CD4-positive, alpha-beta T cell (primary cell): Measurements from ENCODE around the gene INPP5A. TPM values are rescaled to one million over a fixed set of nuclear protein-coding genes. Genes with fewer than 3 reads are reported as not detected.

Experiments used
- ATAC-seq: fragments of 200-7000 bp; cut with Tn5 transposase; one replicate; pipeline ENCODE4 v1.10.0; 2022; ENCODE audit warnings: mild to moderate bottlenecking; ENCODE audit not compliant: poor library complexity
- CTCF ChIA-PET: fragments of 350-600 bp; sonication (Branson Sonifier 250); formaldehyde crosslinking; loops from one replicate; lab custom pipeline; 2021; ENCODE audit warnings: antibody characterized with exemption, inconsistent platforms; lab: Charles Lee
- POLR2A ChIA-PET: fragments of 350-600 bp; sonication (Branson Sonifier 250); formaldehyde crosslinking; loops from one replicate; lab custom pipeline; 2021; ENCODE audit warnings: antibody characterized with exemption, inconsistent platforms; lab: Charles Lee
- DNase-seq, 14 experiments: peaks; one replicate each; pipeline ENCODE4 v3.0.0-alpha.2; 2013 to 2020; ENCODE audit warnings: mixed read lengths in 2 of 14
- H3K27ac ChIP-seq, 2 donors: one replicate each; pipeline versions ENCODE4 v1.5.1 to v1.7.0; 2013; ENCODE audit warnings: low read length in 2 of 2, low read depth in 1 of 2, mild to moderate bottlenecking in 1 of 2
- H3K27me3 ChIP-seq, 2 experiments: 1 replicate in 1 of 2; 2 replicates in 1 of 2; pipeline versions ENCODE4 v1.6.1 to v1.7.0; 2013; ENCODE audit warnings: low read length in 2 of 2, control low read depth in 1 of 2, mild to moderate bottlenecking in 1 of 2, moderate library complexity in 1 of 2; ENCODE audit not compliant: insufficient read depth in 2 of 2, control insufficient read depth in 1 of 2
- H3K36me3 ChIP-seq: one replicate; pipeline ENCODE4 v1.6.1; 2013; ENCODE audit warnings: low read length, control low read depth; ENCODE audit not compliant: insufficient read depth
- H3K4me1 ChIP-seq: one replicate; pipeline ENCODE4 v1.6.1; 2013; ENCODE audit warnings: low read length, control low read depth; ENCODE audit not compliant: insufficient read depth
- H3K4me3 ChIP-seq: one replicate; pipeline ENCODE4 v1.5.1; 2013; ENCODE audit warnings: mild to moderate bottlenecking, low read length, moderate library complexity
- H3K9me3 ChIP-seq, 2 experiments: 1 replicate in 1 of 2; 2 replicates in 1 of 2; pipeline versions ENCODE4 v1.6.1 to v1.7.0; 2013; ENCODE audit warnings: low read length in 2 of 2, mild to moderate bottlenecking in 2 of 2, control low read depth in 1 of 2, moderate library complexity in 1 of 2; ENCODE audit not compliant: control insufficient read depth in 1 of 2, insufficient read depth in 1 of 2
- H3K27ac Mint-ChIP-seq: one replicate; pipeline ENCODE4 v1.8.0; 2020; ENCODE audit warnings: mixed read lengths
- H3K27me3 Mint-ChIP-seq: one replicate; pipeline ENCODE4 v1.8.0; 2021; ENCODE audit warnings: mixed read lengths
- H3K36me3 Mint-ChIP-seq: one replicate; pipeline ENCODE4 v1.8.0; 2021; ENCODE audit warnings: low read depth, mixed read lengths
- H3K4me1 Mint-ChIP-seq: one replicate; pipeline ENCODE4 v1.8.0; 2021; ENCODE audit warnings: low read depth, mixed read lengths
- H3K4me3 Mint-ChIP-seq: one replicate; pipeline ENCODE4 v1.8.0; 2020; ENCODE audit warnings: mild to moderate bottlenecking, mixed read lengths
- H3K9me3 Mint-ChIP-seq: one replicate; pipeline ENCODE4 v1.8.0; 2020; ENCODE audit warnings: mixed read lengths
- intact Hi-C, 2 experiments: fragments of 100-400 bp; cut with DNase I in 1 of 2; cut with micrococcal nuclease in 1 of 2; formaldehyde crosslinking; loops; one replicate each; pipeline versions ENCODE4 v1.15.1 to v1.9.0; 2023 to 2025; cut with DNase I, micrococcal nuclease
- total RNA-seq, 174 experiments: library from RNA in 2 of 174; stranded (reverse) in 2 of 174; gene quantifications; one replicate each; pipeline ENCODE4 v1.2.3 and lab custom pipeline; 2021 to 2026
- TF ChIP-seq, protein P1 (sequence below): fragments of 200-600 bp; IDR thresholded peaks from one replicate; pipeline ENCODE4 v1.8.0; 2022; ENCODE audit warnings: antibody characterized with exemption, mild to moderate bottlenecking

Gene INPP5A
- total RNA-seq, 2 experiments from 2014 or later = 22.0 to 24.8 TPM

- Mint-ChIP-seq H3K27ac (peak overlapping the region; percentile 5), H3K9me3 (no peaks in the 10 kb centered on the region), H3K4me3 (no peak overlapping the region), H3K4me1 (peaks cover 31% of the 10 kb centered on the region), H3K36me3 (peaks cover 11% of the 10 kb centered on the region), H3K27me3 (no peaks in the 10 kb centered on the region)
- intact Hi-C loops = no loop called here
- no peaks in the 10 kb centered on the region for H3K9me3 ChIP-seq
- H3K4me3 ChIP-seq = no peak overlapping the region
- ChIA-PET POLR2A (no interaction called here), CTCF (no interaction called here)
- no peak overlapping the region for H3K27ac ChIP-seq
- DNase-seq (peak in 9 of 14 experiments; percentile 11 to 66 (median 35)), ATAC-seq (peak; percentile 89)
- H3K27me3 ChIP-seq = no peaks in the 10 kb centered on the region
- peaks cover 20% of the 10 kb centered on the region for H3K4me1 ChIP-seq
- TF ChIP-seq, protein P1, sequence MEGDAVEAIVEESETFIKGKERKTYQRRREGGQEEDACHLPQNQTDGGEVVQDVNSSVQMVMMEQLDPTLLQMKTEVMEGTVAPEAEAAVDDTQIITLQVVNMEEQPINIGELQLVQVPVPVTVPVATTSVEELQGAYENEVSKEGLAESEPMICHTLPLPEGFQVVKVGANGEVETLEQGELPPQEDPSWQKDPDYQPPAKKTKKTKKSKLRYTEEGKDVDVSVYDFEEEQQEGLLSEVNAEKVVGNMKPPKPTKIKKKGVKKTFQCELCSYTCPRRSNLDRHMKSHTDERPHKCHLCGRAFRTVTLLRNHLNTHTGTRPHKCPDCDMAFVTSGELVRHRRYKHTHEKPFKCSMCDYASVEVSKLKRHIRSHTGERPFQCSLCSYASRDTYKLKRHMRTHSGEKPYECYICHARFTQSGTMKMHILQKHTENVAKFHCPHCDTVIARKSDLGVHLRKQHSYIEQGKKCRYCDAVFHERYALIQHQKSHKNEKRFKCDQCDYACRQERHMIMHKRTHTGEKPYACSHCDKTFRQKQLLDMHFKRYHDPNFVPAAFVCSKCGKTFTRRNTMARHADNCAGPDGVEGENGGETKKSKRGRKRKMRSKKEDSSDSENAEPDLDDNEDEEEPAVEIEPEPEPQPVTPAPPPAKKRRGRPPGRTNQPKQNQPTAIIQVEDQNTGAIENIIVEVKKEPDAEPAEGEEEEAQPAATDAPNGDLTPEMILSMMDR = no peak
- no peaks in the 10 kb centered on the region for H3K36me3 ChIP-seq
These were observed 146.7 kb downstream of the INPP5A start for GRCh38 chr10:132684164-132684891.

GRCh38 chr10:132685101-132685891, 147.7 kb downstream of the INPP5A start:
- POLR2A ChIA-PET = no interaction called here
- Mint-ChIP-seq H3K4me3 (no peak overlapping the region), H3K9me3 (no peaks in the 10 kb centered on the region), H3K27ac (no peak overlapping the region), H3K27me3 (no peaks in the 10 kb centered on the region), H3K36me3 (peaks cover 16% of the 10 kb centered on the region), H3K4me1 (peaks cover 31% of the 10 kb centered on the region)
- no peak overlapping the region for H3K27ac ChIP-seq
- peaks cover 20% of the 10 kb centered on the region for H3K4me1 ChIP-seq
- intact Hi-C loops = no loop called here
- no peaks in the 10 kb centered on the region for H3K36me3 ChIP-seq
- CTCF ChIA-PET = no interaction called here
- peaks cover 0 to under 1% of the 10 kb centered on the region in 2 experiments for H3K9me3 ChIP-seq
- ATAC-seq (no peak), DNase-seq (peak in 3 of 14 experiments; percentile 13 to 29 (median 24))
- TF ChIP-seq, protein P1 = no peak
- no peaks in the 10 kb centered on the region for H3K27me3 ChIP-seq
- H3K4me3 ChIP-seq = no peak overlapping the region

DNA sequence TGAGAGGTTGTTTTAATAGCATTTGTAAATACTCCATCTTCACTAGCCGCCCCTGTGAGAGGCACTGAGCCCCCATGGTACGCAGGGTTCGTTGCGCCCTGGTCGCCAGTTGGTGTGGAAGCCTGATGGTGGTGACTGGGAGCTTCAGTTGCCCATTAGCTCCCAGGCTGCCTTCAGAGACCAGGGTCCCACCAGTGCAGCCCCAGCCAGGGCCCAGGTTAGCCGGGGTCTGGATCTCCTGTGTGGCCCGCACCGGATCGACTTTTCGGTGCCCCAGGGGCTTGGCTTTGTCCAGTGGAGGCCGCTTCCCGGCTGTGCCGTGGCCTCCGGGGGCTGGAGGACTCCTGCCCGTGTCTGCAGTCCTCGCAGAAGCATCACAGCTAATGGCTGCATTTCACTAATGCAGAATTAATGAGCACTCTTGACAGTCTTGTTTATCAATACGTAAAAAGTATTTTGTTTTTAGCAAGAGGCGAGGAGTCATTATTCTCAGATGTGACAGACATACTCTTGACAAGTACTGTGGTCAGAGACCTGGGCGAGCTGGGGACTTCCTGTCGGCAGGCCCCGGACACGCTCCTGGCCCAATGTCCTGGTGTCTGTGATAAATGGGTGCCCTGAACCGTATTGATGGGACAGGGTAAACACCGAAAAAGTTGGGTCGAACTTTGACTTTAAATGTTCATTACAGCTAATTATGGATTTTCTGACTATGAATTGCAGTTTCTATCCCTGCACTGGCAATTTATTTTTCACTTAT, 148.5 kb downstream of the INPP5A start:
- no peak overlapping the region for H3K27ac Mint-ChIP-seq
- H3K4me3 Mint-ChIP-seq = no peak overlapping the region
- POLR2A ChIA-PET = no interaction called here
- H3K4me1 Mint-ChIP-seq = peaks cover 30% of the 10 kb centered on the region
- DNase-seq = peak in 1 of 14 experiments; percentile 16
- no peaks in the 10 kb centered on the region for H3K27me3 Mint-ChIP-seq
- Histone ChIP-seq H3K4me1 (peaks cover 20% of the 10 kb centered on the region), H3K9me3 (peaks cover 0 to 8% of the 10 kb centered on the region in 2 experiments), H3K4me3 (no peak overlapping the region), H3K27me3 (no peaks in the 10 kb centered on the region), H3K36me3 (peaks cover 7% of the 10 kb centered on the region), H3K27ac (no peak overlapping the region)
- intact Hi-C loops = no loop called here
- ATAC-seq = no peak
- H3K9me3 Mint-ChIP-seq = no peaks in the 10 kb centered on the region
- H3K36me3 Mint-ChIP-seq = peaks cover 24% of the 10 kb centered on the region
- CTCF ChIA-PET = no interaction called here
- TF ChIP-seq, protein P1 = no peak
